ENCODE measurements around the gene FLNA.
"Not testable (repeated sequence)": the region's sequence is repeated elsewhere in the genome, so short reads cannot be mapped to it uniquely, and the experiment has no call there.

Gene FLNA

DNA sequence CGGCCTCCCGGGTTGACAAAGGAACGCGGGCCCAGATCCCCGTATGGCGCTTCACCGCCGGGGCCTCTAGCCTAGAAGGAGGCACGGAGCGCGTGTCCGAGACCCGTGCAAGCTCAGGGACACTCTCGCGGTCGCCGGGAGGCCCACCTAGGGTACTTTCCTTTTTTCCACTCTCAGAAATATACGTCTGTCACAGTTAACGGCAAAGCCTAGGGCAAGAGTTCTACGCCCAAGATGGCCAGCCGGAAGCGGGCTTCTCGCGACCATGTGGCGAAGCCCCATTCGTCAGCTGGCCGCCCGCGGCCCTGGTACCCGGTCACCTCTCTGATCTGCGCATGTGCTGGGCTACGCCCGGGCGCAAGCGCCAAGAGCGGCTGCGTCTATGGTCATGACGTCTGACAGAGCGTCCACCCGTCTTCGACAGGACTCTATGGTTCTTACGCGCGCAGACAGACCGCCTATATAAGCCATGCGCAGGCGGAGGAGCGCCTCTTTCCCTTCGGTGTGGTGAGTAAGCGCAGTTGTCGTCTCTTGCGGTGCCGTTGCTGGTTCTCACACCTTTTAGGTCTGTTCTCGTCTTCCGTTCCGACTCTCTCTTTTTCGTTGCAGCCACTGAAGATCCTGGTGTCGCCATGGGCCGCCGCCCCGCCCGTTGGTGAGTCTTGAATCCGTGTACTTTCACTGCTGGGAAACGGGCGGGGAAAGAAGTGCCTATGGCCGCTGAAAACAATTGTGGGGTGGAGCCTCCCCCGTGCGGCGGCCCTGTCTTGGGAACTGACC is 23.6 kb upstream of the FLNA start, which contains the start of gene RPL10:
RPL10 (plus strand) TSS at position 490 of the 780 bp plus-strand sequence; CDS start at position 633, 143 bp downstream.
- Histone ChIP-seq H3K27ac (ENCODE audit: low read depth, low read length) (peak within 1 kb of the TSS; percentile 89), H3K9ac (ENCODE audit: low read length) (peak within 1 kb of the TSS; percentile 99), H3K27me3 (ENCODE audit: control insufficient read depth, insufficient read depth, low read length) (no peaks in the 10 kb centered on the region), H3K9me3 (ENCODE audit: control insufficient read depth, insufficient read depth, low read depth, low read length) (peaks cover under 1% of the 10 kb centered on the region; the same call in 1 of the 2 replicates), H3K36me3 (ENCODE audit: control insufficient read depth, insufficient read depth, low read length) (peaks cover 27% of the 10 kb centered on the region), H3K4me1 (ENCODE audit: control insufficient read depth, insufficient read depth, low read length) (no peaks in the 10 kb centered on the region), H3K4me3 (ENCODE audit: low read depth, low read length) (peak within 1 kb of the TSS; percentile 84)

GRCh38 chrX:154396973-154397887 is 22.8 kb upstream of the FLNA start:
- peak overlapping the region; percentile 99 for H3K9ac ChIP-seq (ENCODE audit: low read length)
- H3K36me3 ChIP-seq (ENCODE audit: control insufficient read depth, insufficient read depth, low read length), result peaks cover 27% of the 10 kb centered on the region

DNA sequence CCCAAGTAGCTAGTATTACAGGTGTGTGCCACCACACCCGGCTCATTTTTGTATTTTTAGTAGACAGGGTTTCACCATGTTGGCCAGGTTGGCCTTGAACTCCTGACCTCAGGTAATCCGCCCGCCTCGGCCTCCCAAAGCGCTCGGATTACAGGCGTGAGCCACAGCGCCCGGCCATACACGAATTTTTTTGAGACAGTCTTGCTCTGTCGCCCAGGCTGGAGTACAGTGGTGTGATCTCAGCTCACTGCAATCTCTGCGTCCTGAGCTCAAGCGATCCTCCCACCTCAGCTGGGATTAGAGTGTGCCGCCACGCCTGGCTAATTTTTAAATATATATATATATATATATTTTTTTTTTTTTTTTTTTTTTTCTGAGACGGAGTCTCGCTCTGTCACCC is 21.9 kb upstream of the FLNA start:
- not testable (repeated sequence) for H3K9ac ChIP-seq (ENCODE audit: low read length); H3K4me3 ChIP-seq (ENCODE audit: low read depth, low read length); H3K27me3 ChIP-seq (ENCODE audit: control insufficient read depth, insufficient read depth, low read length); H3K27ac ChIP-seq (ENCODE audit: low read depth, low read length); H3K9me3 ChIP-seq (ENCODE audit: control insufficient read depth, insufficient read depth, low read depth, low read length); H3K4me1 ChIP-seq (ENCODE audit: control insufficient read depth, insufficient read depth, low read length)
- H3K36me3 ChIP-seq (ENCODE audit: control insufficient read depth, insufficient read depth, low read length), result peaks cover 26% of the 10 kb centered on the region

More at GRCh38 chrX:154396973-154397887, 22.8 kb upstream of the FLNA start:
- Histone ChIP-seq H3K27ac (ENCODE audit: low read depth, low read length) (peak overlapping the region; percentile 89), H3K4me3 (ENCODE audit: low read depth, low read length) (peak overlapping the region; percentile 67), H3K9me3 (ENCODE audit: control insufficient read depth, insufficient read depth, low read depth, low read length) (no peaks in the 10 kb centered on the region; the same call in 1 of the 2 replicates), H3K4me1 (ENCODE audit: control insufficient read depth, insufficient read depth, low read length) (no peaks in the 10 kb centered on the region), H3K27me3 (ENCODE audit: control insufficient read depth, insufficient read depth, low read length) (no peaks in the 10 kb centered on the region)

DNA sequence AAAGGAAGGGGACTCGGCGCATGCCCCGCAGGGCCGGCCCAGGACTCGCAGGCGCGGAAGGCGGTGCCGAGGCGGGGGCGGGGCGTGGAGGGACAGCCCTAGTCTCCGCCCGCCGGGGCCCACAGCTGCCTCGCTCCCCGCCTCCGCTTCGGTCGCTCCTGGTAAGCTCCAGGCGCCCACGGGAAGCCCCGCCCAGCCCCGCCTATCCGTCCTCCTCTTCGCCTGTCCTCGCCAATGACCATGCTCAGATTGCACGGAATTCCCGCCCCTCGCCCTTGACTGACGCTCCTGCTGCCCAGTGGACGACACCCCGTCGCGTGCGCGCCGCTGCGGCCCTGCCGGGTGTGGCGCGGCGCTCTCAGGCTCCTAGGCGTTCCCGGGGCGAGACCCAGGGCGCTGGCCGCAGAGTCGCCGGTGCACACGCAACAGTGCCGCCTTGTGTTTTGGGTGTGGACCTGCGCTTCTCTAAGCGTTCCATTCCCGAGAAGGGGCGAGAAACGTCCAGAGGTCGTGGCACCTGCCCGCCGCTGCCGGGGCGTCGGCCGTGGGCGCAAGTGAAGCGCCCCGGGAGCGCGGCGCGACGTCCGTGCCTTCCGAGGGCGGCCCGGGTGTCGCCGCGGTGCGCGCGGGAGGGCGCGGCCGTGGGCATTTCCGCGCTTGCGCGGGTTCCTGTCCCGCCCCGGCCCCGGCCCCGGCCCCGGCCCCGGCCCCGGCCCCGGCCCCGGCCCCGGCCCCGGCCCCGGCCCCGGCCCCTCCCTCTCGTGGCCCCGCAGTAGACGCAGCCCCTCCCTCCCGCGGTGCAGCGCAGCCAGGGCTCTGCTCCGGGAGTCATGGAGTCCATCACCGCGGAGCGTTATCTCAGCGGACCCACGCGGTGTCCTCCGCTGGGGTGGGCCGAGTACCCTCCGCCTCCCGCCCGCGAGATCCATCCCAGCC is 15.6 kb upstream of the FLNA start:
- H3K9me3 ChIP-seq (ENCODE audit: control insufficient read depth, insufficient read depth, low read depth, low read length); H3K27ac ChIP-seq (ENCODE audit: low read depth, low read length); H3K36me3 ChIP-seq (ENCODE audit: control insufficient read depth, insufficient read depth, low read length); H3K27me3 ChIP-seq (ENCODE audit: control insufficient read depth, insufficient read depth, low read length); H3K4me1 ChIP-seq (ENCODE audit: control insufficient read depth, insufficient read depth, low read length); H3K9ac ChIP-seq (ENCODE audit: low read length): not testable (repeated sequence)
- 0 out of 2 replicates have a peak overlapping the region, but pooled peaks have one; percentile 35 for H3K4me3 ChIP-seq (ENCODE audit: low read depth, low read length)

GRCh38 chrX:154388649-154389048 is 14.2 kb upstream of the FLNA start:
- not testable (repeated sequence) for H3K9ac ChIP-seq (ENCODE audit: low read length); H3K27me3 ChIP-seq (ENCODE audit: control insufficient read depth, insufficient read depth, low read length); H3K4me3 ChIP-seq (ENCODE audit: low read depth, low read length); H3K4me1 ChIP-seq (ENCODE audit: control insufficient read depth, insufficient read depth, low read length); H3K36me3 ChIP-seq (ENCODE audit: control insufficient read depth, insufficient read depth, low read length); H3K27ac ChIP-seq (ENCODE audit: low read depth, low read length); H3K9me3 ChIP-seq (ENCODE audit: control insufficient read depth, insufficient read depth, low read depth, low read length)

DNA sequence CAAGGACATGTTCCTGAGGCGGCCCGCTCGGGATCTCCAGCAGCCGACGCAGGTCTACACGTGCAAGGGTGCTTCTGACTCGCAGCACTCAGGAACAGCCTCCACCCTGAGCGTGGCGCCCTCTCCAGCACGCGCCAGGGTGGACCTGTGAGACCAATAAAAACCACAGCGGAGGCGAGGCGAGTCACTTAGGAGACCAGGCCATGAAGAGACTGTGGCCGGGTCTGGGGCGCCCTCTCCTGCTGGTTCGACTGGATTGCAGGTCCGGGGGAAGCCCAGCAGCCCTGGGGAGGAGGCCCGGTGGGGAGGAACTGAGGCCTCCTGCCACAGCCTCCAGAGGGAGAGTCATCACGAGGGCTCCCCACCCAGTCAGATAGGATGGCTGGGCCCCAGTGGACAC is 13.7 kb upstream of the FLNA start:
- H3K36me3 ChIP-seq (ENCODE audit: control insufficient read depth, insufficient read depth, low read length); H3K27me3 ChIP-seq (ENCODE audit: control insufficient read depth, insufficient read depth, low read length); H3K9ac ChIP-seq (ENCODE audit: low read length); H3K27ac ChIP-seq (ENCODE audit: low read depth, low read length); H3K4me3 ChIP-seq (ENCODE audit: low read depth, low read length); H3K9me3 ChIP-seq (ENCODE audit: control insufficient read depth, insufficient read depth, low read depth, low read length); H3K4me1 ChIP-seq (ENCODE audit: control insufficient read depth, insufficient read depth, low read length): not testable (repeated sequence)

DNA sequence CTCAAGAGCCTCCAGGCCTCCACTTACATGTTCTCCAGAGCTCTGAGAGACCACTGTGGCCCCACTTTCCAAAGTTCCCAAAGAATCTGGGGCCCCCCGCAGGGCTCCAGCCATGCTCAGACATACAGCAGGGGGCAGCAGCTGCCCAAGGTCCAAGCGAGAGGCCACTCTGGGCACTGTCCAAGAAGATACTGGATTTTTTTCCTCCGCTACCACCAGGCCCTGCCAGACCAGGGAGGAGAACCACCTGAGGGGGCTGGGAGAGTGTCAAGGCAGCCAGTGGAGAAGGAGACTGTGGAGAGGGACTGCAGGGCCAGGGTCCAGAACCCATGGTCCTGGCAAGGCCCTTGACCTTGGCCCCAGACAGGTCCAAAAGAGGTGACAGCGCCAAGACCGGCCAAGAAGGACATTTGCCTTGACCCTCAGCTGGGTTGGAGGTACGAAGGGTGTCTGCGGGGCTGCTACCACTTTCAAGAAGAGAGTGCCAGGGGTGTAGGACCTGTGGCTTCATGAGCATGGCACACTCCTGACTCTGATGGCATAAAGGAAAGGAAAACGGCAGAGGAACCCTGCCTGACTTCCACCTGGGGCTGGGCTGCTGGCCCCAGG is 10.0 kb upstream of the FLNA start:
- Histone ChIP-seq H3K4me1 (ENCODE audit: control insufficient read depth, insufficient read depth, low read length) (peaks cover 17% of the 10 kb centered on the region), H3K4me3 (ENCODE audit: low read depth, low read length) (no peak overlapping the region), H3K9ac (ENCODE audit: low read length) (no peak overlapping the region), H3K27ac (ENCODE audit: low read depth, low read length) (no peak overlapping the region), H3K27me3 (ENCODE audit: control insufficient read depth, insufficient read depth, low read length) (no peaks in the 10 kb centered on the region), H3K36me3 (ENCODE audit: control insufficient read depth, insufficient read depth, low read length) (peaks cover 20% of the 10 kb centered on the region), H3K9me3 (ENCODE audit: control insufficient read depth, insufficient read depth, low read depth, low read length) (peaks cover 12% of the 10 kb centered on the region; the same call in 1 of the 2 replicates)

DNA sequence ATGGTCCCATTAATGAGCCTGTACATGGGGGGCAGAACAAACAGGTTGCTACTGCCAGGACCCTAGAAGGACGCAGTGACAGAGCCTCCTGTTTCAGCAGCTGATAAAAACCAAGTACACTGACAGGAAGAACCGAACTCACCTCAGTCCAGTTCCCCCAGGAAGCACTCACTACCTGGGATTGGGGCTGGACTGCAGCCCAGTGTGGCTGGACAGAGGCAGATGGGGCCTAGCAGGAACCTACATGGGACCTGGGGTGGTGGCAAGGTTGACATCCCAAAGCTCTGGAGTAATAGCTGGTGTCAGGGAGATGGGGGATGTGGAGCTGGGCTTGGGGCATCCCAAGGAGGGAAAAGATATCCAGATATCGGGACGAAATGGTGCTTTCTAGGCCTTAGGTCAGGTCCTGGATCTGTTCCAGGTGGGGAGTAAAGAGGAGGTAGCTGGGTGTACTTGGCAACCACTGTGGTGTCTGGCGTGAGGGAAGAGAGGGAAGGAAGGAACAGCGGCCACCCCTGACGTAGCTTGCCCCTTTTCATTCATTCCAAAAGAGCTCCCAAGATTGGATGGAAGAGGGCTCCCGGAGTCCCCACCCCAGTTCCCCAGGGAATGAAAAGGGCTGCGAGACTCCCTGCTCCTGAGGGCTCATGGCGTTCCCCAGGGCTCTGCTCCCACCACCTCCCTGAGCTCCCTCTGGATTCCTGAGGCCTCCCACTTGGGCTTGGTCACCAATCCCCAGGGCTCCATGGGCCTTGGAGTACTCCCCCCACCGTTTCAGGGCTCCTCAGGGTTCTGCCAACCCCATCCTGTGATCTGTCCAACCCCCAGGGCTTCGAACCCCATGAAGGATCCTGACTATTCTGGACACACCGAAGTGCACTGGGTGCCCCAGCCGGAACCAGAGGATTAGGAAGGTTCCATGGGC is 9.2 kb upstream of the FLNA start:
- H3K36me3 ChIP-seq (ENCODE audit: control insufficient read depth, insufficient read depth, low read length), result peaks cover 20% of the 10 kb centered on the region
- H3K4me1 ChIP-seq (ENCODE audit: control insufficient read depth, insufficient read depth, low read length), result peaks cover 17% of the 10 kb centered on the region
- H3K27ac ChIP-seq (ENCODE audit: low read depth, low read length), result no peak overlapping the region
- no peak overlapping the region for H3K4me3 ChIP-seq (ENCODE audit: low read depth, low read length)
- H3K9me3 ChIP-seq (ENCODE audit: control insufficient read depth, insufficient read depth, low read depth, low read length), result peaks cover 12% of the 10 kb centered on the region; the same call in 1 of the 2 replicates
- no peak overlapping the region for H3K9ac ChIP-seq (ENCODE audit: low read length)
- no peaks in the 10 kb centered on the region for H3K27me3 ChIP-seq (ENCODE audit: control insufficient read depth, insufficient read depth, low read length)

DNA sequence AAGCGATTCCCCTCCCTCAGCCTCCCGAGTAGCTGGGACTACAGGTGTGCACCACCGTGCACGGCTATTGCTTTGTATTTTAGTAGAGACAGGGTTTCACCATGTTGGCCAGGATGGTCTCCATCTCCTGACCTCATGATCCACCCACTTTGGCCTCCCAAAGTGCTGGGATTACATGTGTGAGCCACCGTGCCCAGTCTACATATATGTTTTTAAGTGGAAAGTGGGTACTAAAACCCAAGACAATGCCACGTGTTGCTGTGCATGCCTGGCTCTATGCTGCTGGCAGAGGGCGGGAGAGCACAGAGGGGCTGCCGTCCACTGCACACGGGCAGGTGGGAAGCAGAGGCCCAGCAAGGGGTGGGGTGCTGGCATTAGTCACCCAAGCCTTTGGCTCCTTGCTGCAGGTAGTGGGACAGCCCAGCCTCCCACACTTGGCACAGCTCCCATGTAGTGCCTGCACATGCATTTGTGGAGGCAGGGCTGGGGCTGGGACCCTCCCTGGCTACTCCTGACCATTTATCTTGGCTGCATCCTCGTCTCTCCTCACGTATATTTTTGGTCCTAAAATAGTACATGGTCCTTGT is 8.1 kb upstream of the FLNA start:
- Histone ChIP-seq H3K36me3 (ENCODE audit: control insufficient read depth, insufficient read depth, low read length) (peaks cover 20% of the 10 kb centered on the region), H3K4me3 (ENCODE audit: low read depth, low read length) (no peak overlapping the region), H3K27ac (ENCODE audit: low read depth, low read length) (no peak overlapping the region), H3K9ac (ENCODE audit: low read length) (no peak overlapping the region), H3K9me3 (ENCODE audit: control insufficient read depth, insufficient read depth, low read depth, low read length) (peaks cover 12% of the 10 kb centered on the region; the same call in 1 of the 2 replicates), H3K27me3 (ENCODE audit: control insufficient read depth, insufficient read depth, low read length) (no peaks in the 10 kb centered on the region), H3K4me1 (ENCODE audit: control insufficient read depth, insufficient read depth, low read length) (peaks cover 17% of the 10 kb centered on the region)
